ENCODE results near the gene KLHDC4.

Gene KLHDC4

DNA sequence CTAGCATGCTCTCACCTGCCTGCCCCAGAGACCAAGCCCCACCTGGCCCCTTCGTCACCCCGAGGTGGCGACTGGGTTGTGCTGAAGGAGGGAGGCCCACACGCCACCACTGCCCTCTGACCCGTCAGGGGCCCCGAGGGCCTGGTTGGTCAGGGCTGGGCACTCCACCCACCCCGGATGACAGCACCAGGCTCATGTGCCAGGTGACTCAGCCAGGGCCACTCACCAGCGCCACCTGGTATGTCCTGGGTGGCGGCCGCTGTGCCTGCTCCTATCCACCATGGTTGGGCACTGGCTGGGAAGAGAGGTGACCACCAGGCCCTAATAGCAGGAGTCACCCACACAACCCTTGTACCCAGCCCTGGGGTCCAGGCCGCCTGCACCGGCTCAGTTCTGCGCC lies 94.6 kb downstream of the KLHDC4 start:
- FAIRE-seq: no peak

DNA sequence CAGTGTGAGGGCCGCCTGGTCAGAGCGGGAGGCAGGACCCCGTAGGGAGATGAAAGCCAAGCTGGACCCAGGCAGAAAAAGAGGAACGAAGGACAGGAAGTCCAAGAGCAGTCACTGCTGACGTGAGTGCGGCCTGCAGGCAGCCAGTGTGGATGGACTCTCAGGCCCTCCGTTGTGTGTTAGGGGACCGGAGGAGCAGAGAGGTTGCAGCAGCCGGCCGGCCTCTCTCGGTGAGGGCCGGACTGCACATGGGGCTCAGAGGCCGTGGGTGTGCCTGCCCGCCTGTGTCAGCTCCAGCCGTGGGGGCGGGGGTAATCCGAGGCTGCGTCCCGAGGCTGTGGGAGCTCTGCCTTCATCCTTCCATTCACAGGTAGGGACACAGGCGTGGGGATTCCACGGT lies 96.1 kb downstream of the KLHDC4 start:
- FAIRE-seq (no peak), DNase-seq (ENCODE audit: extremely low spot score, insufficient read length, low read depth) (no peak)

More for the DNA sequence above, 94.6 kb downstream of the KLHDC4 start:
- DNase-seq (ENCODE audit: extremely low spot score, insufficient read length, low read depth): no peak

DNA sequence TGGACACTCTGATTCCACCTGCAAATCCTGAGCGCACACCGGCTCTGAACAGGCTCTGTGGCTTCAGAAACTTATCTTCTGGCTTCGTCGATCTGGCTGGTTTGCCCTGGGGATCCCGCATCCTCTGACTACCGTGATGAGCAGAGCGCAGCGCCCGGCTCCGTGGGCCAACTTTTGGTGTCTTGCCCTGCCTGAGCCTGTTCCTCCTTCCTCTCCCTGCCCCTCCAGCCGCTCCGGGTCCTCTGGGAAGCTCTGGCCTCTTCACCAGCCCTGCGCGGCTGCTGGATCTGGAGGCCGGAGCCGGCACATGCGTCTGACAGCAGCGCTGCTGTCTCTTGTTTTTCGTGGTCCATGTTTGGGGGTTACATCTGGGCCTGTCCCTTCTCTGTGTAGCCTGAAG lies 97.8 kb downstream of the KLHDC4 start:
- no peak for DNase-seq (ENCODE audit: extremely low spot score, insufficient read length, low read depth)
- FAIRE-seq: no peak

DNA sequence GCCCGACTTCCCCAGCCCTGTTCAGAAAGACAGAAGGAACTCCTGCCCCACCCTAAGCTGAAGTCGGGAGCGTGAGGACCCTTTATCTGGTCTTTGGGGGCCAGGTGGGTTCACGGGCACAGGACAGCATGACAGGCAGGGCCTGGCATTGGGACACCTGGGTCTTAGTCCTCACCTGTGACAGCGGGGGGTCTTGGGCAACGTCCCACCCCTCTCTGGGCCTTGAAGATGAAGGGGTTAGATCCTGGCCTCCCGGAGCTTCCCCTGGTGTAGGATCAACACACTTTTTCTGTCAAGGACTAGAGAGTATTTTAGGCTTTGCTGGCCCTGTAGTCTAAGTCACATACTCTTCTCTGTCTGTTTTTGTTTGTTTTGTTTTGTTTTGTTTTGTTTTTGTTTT lies 98.3 kb downstream of the KLHDC4 start:
- FAIRE-seq (no peak), DNase-seq (ENCODE audit: extremely low spot score, insufficient read length, low read depth) (no peak)

DNA sequence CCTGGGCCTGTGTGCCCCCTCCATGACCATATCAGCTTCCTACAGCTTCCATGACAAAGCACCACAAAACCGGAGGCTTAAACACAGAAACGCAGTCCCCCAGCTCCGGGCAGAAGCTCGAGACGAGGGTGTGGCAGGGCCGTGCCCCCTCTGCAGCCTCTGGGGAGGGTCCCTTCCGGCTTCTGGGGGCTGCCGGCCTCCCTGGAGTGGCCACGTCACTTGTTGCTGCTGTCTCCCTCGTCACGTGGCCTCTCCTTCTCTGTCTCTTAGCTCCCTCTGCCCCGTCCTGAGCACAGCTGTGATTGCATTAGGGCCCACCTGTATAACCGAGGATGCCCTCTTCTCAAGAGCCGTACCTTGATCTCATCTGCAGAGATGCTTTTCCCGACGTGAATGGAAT lies 98.9 kb downstream of the KLHDC4 start:
- DNase-seq (ENCODE audit: extremely low spot score, insufficient read length, low read depth) (no peak), FAIRE-seq (no peak)

DNA sequence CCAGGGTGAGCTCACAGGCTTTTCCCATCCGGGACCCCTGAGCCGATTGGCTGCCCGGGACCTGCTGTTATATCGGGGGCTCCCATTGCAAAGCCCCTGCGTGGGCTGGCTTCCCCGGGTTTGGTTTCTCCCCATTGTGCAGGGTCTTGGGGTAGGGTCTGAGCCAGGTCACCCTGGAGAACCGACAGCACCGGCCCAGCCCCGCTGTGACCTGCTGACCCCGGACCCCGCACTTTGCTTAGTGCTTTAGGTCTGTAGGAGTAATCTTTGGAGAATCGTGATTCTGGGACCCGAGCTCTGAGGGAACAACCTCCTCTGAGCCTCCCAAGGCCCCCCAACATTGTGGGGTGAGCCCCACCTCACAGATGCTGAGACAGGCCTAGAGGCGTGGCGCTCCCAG lies 100.6 kb downstream of the KLHDC4 start:
- DNase-seq (ENCODE audit: extremely low spot score, insufficient read length, low read depth): no peak
- FAIRE-seq: no peak

DNA sequence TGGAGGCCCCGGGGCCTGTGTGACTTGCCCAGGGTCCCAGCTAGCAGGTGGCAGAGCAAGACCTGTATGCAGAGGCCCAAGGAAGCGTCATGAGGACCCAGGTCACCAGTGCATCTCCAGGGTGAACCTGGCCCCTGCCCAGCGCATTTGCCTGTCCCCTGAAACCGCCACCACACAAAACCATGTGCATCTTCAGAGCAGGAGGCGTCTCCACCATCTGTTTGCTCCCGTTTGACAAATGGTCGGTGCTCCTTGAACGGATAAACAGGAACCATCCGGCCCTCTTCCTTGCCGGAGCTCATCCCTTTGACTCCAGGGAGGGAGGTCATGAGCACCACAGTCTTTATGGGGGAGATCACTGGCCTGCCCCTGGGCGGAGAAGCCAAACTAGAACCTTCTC lies 101.0 kb downstream of the KLHDC4 start:
- FAIRE-seq (no peak), DNase-seq (ENCODE audit: extremely low spot score, insufficient read length, low read depth) (no peak)

DNA sequence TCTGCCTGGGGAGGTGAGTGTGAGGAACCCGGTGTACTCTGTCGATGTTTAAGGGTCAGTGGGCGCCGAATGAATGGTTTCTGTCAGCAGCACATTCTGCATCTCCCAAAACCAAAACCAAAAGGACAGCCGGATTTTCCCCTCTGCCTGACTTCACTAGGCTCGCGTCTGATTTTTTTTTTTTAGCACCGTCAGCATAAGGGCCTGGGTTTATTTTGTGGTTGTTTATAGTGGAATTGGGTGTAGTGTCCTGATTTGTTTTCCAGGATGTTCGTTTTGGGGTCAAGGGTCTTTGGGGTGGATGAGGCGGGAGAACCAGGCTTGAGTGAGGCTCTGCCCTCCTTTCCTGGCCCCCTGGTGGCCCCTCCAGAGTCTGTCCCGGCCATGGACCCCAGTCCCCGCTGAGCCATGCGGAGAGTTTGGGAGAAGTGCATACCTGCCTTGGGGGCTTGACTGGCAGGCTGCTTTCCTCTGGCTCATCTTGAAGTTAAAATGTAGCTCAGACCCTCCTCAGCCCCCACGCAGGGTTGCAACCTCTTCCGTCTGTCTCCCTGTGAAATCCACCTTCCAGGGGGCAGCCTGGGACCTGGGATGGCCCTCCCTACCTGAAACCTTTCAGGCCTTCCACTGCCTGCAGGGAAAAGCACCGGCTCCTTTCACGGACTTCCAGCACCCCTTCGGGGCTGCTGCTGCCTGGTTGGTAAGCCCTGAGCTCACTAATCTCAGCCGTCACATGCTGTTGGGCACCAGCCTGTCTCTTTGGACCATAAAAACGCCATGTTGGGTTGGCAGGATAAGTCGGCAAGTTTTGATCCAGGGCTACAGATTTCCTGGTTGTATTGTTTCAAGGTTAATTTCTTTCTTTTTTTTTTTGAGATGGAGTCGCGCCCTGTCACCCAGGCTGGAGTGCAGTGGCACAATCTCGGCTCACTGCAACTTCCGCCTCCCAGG lies 103.3 kb downstream of the KLHDC4 start:
- FAIRE-seq: no peak
- no peak for DNase-seq (ENCODE audit: extremely low spot score, insufficient read length, low read depth)

DNA sequence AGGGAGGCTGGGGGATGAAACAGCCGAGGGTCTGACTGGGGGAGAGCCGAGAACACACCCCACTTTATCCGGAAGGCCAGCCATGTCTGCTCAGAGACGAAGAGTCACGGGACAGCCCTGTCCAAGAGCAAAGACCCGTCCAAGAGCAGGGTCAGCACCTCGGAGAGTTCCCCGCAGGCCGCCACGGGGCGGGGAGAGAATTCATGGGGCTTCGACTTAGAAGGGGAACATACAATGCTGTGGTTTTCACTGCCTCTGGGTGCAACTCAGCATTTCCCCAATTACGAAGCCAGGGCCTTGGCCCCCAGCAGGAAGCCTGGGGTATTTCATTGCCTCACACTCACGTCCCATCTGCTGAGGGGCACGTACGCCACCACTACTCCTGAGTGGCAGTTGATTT lies 104.2 kb downstream of the KLHDC4 start:
- no peak for FAIRE-seq
- no peak for DNase-seq (ENCODE audit: extremely low spot score, insufficient read length, low read depth)

DNA sequence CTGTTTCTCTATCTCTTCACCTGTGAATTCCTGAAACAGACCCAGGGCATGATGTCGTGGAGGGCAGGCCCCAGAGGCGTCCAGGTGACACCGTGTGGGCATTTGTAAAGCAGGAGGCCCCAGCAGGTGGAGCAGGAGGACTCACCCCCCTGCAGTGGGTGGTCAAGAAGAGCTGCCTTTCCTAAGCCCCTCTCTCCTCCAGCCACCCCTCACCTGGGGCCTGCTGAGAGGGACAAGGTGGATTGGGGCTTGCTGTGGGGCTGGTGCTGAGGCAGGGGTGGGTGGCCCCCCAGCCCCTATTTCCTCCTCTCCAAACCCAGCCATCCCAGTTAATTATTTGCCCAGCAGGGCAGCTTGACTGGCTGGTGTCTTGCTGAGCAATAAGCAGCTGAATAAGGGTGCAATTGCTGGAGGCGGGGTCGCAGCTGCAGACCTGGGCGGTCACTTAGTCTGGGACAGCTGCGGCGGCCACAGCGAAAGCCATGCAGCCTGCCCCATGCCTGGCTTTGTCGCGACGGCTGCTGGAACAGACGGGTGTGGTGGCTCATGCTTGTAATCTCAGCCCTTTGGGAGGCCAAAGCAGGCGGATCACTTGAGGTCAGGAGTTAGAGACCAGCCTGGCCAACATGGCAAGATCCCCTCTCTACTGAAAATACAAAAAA lies 107.1 kb downstream of the KLHDC4 start:
- no peak for FAIRE-seq
- no peak for DNase-seq (ENCODE audit: extremely low spot score, insufficient read length, low read depth)
